ENCODE data around the gene DCAF7. TPM values are rescaled to one million over a fixed set of nuclear protein-coding genes. Genes with fewer than 3 reads are reported as not detected.

DCAF7 gene
- total RNA-seq, 1 experiment from 2014 or later: 144 TPM

DNA sequence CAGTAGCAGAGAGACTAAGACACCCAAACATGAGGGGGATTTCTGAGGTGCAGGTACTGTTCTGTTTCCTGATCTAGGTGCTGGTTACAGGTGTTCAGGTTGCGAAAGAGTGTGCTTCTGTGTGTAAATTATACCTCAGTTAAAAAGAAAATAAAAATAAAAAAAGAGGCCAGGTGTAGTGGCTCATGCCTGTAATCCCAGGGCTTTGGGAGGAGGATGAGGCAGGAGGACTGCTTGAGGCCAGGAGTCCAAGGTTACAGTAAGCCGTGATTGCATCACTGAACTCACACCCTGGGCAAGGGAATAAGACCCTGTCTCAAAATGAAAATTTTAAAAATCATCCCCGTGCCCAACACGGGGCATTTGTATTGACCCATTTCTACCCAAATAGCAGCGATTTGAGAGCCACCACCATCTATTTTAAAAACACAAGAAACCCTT, 3.2 kb upstream of the DCAF7 start:
- Histone ChIP-seq H4K20me1 (ENCODE audit: insufficient read depth) (no peaks in the 10 kb centered on the region), H2AFZ (ENCODE audit: low read depth, low read length, poor library complexity, severe bottlenecking) (no peak overlapping the region), H3K9ac (ENCODE audit: low read length) (no peak overlapping the region), H3K4me2 (ENCODE audit: low read length) (no peak overlapping the region), H3K36me3 (ENCODE audit: control insufficient read depth in 1 of 2, insufficient read depth in 2 of 2, low read length in 2 of 2) (no peaks in the 10 kb centered on the region), H3K4me1 (ENCODE audit: control insufficient read depth in 1 of 2, insufficient read depth in 2 of 2, low read length in 2 of 2) (peaks cover 14 to 22% of the 10 kb centered on the region in 2 experiments), H3K9me2 (ENCODE audit: insufficient read depth) (no peaks in the 10 kb centered on the region), H3K27ac (ENCODE audit: low read depth, low read length) (no peak overlapping the region), H3K4me3 (replicated peaks in 1 of 2; ENCODE audit: low read depth in 1 of 2, low read length in 2 of 2) (no peak overlapping the region), H3K27me3 (ENCODE audit: insufficient read depth, low read length) (no peaks in the 10 kb centered on the region), H3K79me2 (ENCODE audit: insufficient read depth, low read length) (peaks cover 22% of the 10 kb centered on the region), H3K9me3 (ENCODE audit: control insufficient read depth in 1 of 2, insufficient read depth in 1 of 2, low read depth in 1 of 2, low read length in 2 of 2) (no peaks in the 10 kb centered on the region)
- ATAC-seq (no peak), DNase-seq (ENCODE audit: low read depth, low spot score) (no peak)
- POLR2A ChIA-PET: no interaction called here
- TF ChIP-seq POLR2A (IDR thresholded peaks at IDR 0.05; ENCODE audit: borderline replicate concordance, extremely low read depth, insufficient read depth, insufficient read length) (no peak), FOSL1 (IDR thresholded peaks at IDR 0.05; ENCODE audit: low read depth) (no peak), ZBTB33 (IDR thresholded peaks at IDR 0.05; ENCODE audit: extremely low read depth, insufficient replicate concordance, low read length) (no peak), TCF7L2 (IDR thresholded peaks at IDR 0.05; ENCODE audit: borderline replicate concordance, extremely low read depth, insufficient read depth, insufficient read length) (no peak), EGR1 (IDR thresholded peaks at IDR 0.05; ENCODE audit: low read depth) (no peak), MAX (IDR thresholded peaks at IDR 0.05) (no peak), EZH2 (IDR thresholded peaks at IDR 0.05) (no peak), ELF1 (IDR thresholded peaks at IDR 0.05; ENCODE audit: borderline replicate concordance, low read depth) (no peak), RAD21 (IDR thresholded peaks at IDR 0.05; ENCODE audit: low read depth) (no peak), ZFX (IDR thresholded peaks at IDR 0.05) (no peak), SRF (IDR thresholded peaks at IDR 0.05; ENCODE audit: low read depth) (no peak), CEBPB (IDR thresholded peaks at IDR 0.05; ENCODE audit: low read depth) (no peak), CBX3 (IDR thresholded peaks at IDR 0.05; ENCODE audit: low read depth) (no peak), POLR2AphosphoS5 (IDR thresholded peaks at IDR 0.05; ENCODE audit: low read depth, low read length) (no peak)
- TF ChIP-seq, protein P1, sequence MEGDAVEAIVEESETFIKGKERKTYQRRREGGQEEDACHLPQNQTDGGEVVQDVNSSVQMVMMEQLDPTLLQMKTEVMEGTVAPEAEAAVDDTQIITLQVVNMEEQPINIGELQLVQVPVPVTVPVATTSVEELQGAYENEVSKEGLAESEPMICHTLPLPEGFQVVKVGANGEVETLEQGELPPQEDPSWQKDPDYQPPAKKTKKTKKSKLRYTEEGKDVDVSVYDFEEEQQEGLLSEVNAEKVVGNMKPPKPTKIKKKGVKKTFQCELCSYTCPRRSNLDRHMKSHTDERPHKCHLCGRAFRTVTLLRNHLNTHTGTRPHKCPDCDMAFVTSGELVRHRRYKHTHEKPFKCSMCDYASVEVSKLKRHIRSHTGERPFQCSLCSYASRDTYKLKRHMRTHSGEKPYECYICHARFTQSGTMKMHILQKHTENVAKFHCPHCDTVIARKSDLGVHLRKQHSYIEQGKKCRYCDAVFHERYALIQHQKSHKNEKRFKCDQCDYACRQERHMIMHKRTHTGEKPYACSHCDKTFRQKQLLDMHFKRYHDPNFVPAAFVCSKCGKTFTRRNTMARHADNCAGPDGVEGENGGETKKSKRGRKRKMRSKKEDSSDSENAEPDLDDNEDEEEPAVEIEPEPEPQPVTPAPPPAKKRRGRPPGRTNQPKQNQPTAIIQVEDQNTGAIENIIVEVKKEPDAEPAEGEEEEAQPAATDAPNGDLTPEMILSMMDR (IDR thresholded peaks at IDR 0.05 in 2 of 3, conservative IDR thresholded peaks at IDR 0.05 in 1 of 3; ENCODE audit: borderline replicate concordance in 1 of 3, insufficient read depth in 1 of 3, low read depth in 2 of 3, low read length in 2 of 3): no peak
- TF ChIP-seq, protein P2, sequence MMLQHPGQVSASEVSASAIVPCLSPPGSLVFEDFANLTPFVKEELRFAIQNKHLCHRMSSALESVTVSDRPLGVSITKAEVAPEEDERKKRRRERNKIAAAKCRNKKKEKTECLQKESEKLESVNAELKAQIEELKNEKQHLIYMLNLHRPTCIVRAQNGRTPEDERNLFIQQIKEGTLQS (IDR thresholded peaks at IDR 0.05): no peak
- BruUV-seq (replicated peaks): no TSS peak
- RAD21 ChIA-PET (ENCODE audit: low non-redundant PET in 1 of 2, low total read pairs in 2 of 2, uncharacterized antibody in 2 of 2, unreplicated experiment in 2 of 2): no interaction called here
- CTCF ChIA-PET: no interaction called here
- intact Hi-C loops (cut with micrococcal nuclease): no loop called here
